A549 (cell line): ENCODE measurements around the gene GPR149. TPM values are rescaled to one million over a fixed set of nuclear protein-coding genes. Genes with fewer than 3 reads are reported as not detected.

Experiments
- ATAC-seq, 2 experiments: fragments of 200-7000 bp in 1 of 2; fragments of >200 bp in 1 of 2; cut with Nextera tagmentation in 1 of 2; cut with Tn5 transposase in 1 of 2; 3 replicates each; pipeline versions ENCODE4 v1.8.0 to v1.9.1; 2018 to 2020; ENCODE audit warnings: mild to moderate bottlenecking in 1 of 2, moderate library complexity in 1 of 2
- CTCF ChIA-PET: fragments of 300-600 bp; sonication (Branson Sonifier 250); formaldehyde crosslinking; extraction: SDS; loops from one replicate; lab custom pipeline; 2021; ENCODE audit warnings: antibody characterized with exemption, inconsistent platforms; lab: Yijun Ruan, JAX
- POLR2A ChIA-PET: fragments of 350-600 bp; formaldehyde crosslinking; extraction: SDS; loops from one replicate; lab custom pipeline; 2021; ENCODE audit warnings: antibody characterized with exemption, inconsistent platforms; lab: Yijun Ruan, JAX
- DNase-seq, 2 experiments: peaks; one replicate each; pipeline versions ENCODE4 v3.0.0 to v3.0.0-alpha.2; 2011 to 2016; ENCODE audit warnings: low read depth in 1 of 2, low spot score in 1 of 2
- FAIRE-seq: peaks from 2 replicates; lab custom pipeline; 2011; peaks lifted over from hg19 to GRCh38; lab: Jason Lieb, UNC
- H3K27ac ChIP-seq, 2 experiments: fragments of >200 bp; sonication (Bioruptor Twin); formaldehyde crosslinking; 3 replicates each; pipeline ENCODE4 v1.5.1; 2016 to 2017
- H3K4me1 ChIP-seq: fragments of >200 bp; sonication (Bioruptor Twin); formaldehyde crosslinking; 3 replicates; pipeline ENCODE4 v1.6.1; 2016
- H3K4me2 ChIP-seq: fragments of >200 bp; sonication (Bioruptor Twin); formaldehyde crosslinking; 3 replicates; pipeline ENCODE4 v1.6.1; 2016
- H3K4me3 ChIP-seq: fragments of >200 bp; sonication (Bioruptor Twin); formaldehyde crosslinking; 3 replicates; pipeline ENCODE4 v1.5.1; 2016
- H3K9me3 ChIP-seq: fragments of >200 bp; sonication (Bioruptor Twin); formaldehyde crosslinking; 3 replicates; pipeline ENCODE4 v1.6.1; 2016
- BHLHE40 ChIP-seq: IDR thresholded peaks from 2 replicates; pipeline ENCODE4 v1.6.1; 2012; ENCODE audit warnings: low read depth, low read length, inconsistent platforms
- CBX8 ChIP-seq: fragments of 200-600 bp; sonication (generic); IDR thresholded peaks from 2 replicates; pipeline ENCODE4 v1.6.1; 2016
- CEBPB ChIP-seq, 2 experiments: fragments of >200 bp in 1 of 2; sonication (Bioruptor Twin) in 1 of 2; formaldehyde crosslinking in 1 of 2; IDR thresholded peaks; 2 replicates each; pipeline ENCODE4 v1.6.1; 2012 to 2016
- CHD2 ChIP-seq: fragments of 150-350 bp; IDR thresholded peaks from 2 replicates; pipeline ENCODE4 v1.6.1; 2014; ENCODE audit warnings: low read length; ENCODE audit not compliant: partially characterized antibody
- ESRRA ChIP-seq: fragments of 150-350 bp; IDR thresholded peaks from 2 replicates; pipeline ENCODE4 v1.6.1; 2014; ENCODE audit warnings: mild to moderate bottlenecking, low read length, borderline replicate concordance
- FOSB ChIP-seq: fragments of 250-450 bp; sonication (Bioruptor Pico); IDR thresholded peaks from 2 replicates; pipeline ENCODE4 v1.5.0; 2020; ENCODE audit warnings: mild to moderate bottlenecking, moderate library complexity
- FOSL2 ChIP-seq, 2 experiments: fragments of 450-650 bp in 1 of 2; fragments of >200 bp in 1 of 2; sonication (Bioruptor Twin) in 1 of 2; formaldehyde crosslinking; IDR thresholded peaks; 2 replicates each; pipeline versions ENCODE4 v1.5.0 to v1.6.1; 2016 to 2020; ENCODE audit warnings: mild to moderate bottlenecking in 1 of 2, moderate library complexity in 1 of 2
- GATA3 ChIP-seq: IDR thresholded peaks from 2 replicates; pipeline ENCODE4 v1.6.1; 2012; ENCODE audit warnings: borderline replicate concordance
- HEYL ChIP-seq: fragments of 250-450 bp; sonication (Bioruptor Pico); IDR thresholded peaks from 2 replicates; pipeline ENCODE4 v1.8.0; 2021; ENCODE audit warnings: mild to moderate bottlenecking, moderate library complexity
- HOXB13 ChIP-seq: fragments of 250-450 bp; sonication (Bioruptor Pico); IDR thresholded peaks from 2 replicates; pipeline ENCODE4 v1.5.0; 2020; ENCODE audit warnings: low read depth, mild to moderate bottlenecking, moderate library complexity
- MAZ ChIP-seq: fragments of 150-350 bp; IDR thresholded peaks from 2 replicates; pipeline ENCODE4 v1.6.1; 2014; ENCODE audit warnings: antibody characterized with exemption, low read depth, low read length, borderline replicate concordance
- MYC ChIP-seq: IDR thresholded peaks from 2 replicates; pipeline ENCODE4 v1.6.1; 2012; ENCODE audit warnings: mild to moderate bottlenecking, inconsistent platforms, low read length, improper control_type of control experiment, borderline replicate concordance
- NFE2L2 ChIP-seq: fragments of 150-350 bp; conservative IDR thresholded peaks from 2 replicates; pipeline ENCODE4 v1.6.1; 2014; ENCODE audit warnings: low read length
- NPAS2 ChIP-seq: fragments of 250-450 bp; sonication (Bioruptor Pico); IDR thresholded peaks from 2 replicates; pipeline ENCODE4 v1.8.0; 2022; ENCODE audit warnings: mild to moderate bottlenecking, moderate library complexity, borderline replicate concordance
- POLR2A ChIP-seq: IDR thresholded peaks from 2 replicates; pipeline ENCODE4 v1.6.1; 2012; ENCODE audit warnings: mild to moderate bottlenecking, low read length
- RARB ChIP-seq: fragments of 250-450 bp; sonication (Bioruptor Pico); IDR thresholded peaks from 2 replicates; pipeline ENCODE4 v1.8.0; 2021; ENCODE audit warnings: mild to moderate bottlenecking, moderate library complexity
- RCOR1 ChIP-seq: fragments of 150-350 bp; IDR thresholded peaks from 2 replicates; pipeline ENCODE4 v1.6.1; 2014; ENCODE audit warnings: antibody characterized with exemption, low read length, low read depth
- RNF2 ChIP-seq: fragments of 200-600 bp; sonication (generic); IDR thresholded peaks from 2 replicates; pipeline ENCODE4 v1.6.1; 2016; ENCODE audit warnings: low read depth, mild to moderate bottlenecking, antibody characterized with exemption, moderate library complexity, borderline replicate concordance
- SMC3 ChIP-seq: fragments of >200 bp; sonication (Bioruptor Twin); formaldehyde crosslinking; IDR thresholded peaks from 3 replicates; pipeline ENCODE4 v1.6.1; 2018; ENCODE audit warnings: inconsistent platforms
- TP53 ChIP-seq: fragments of 250-450 bp; sonication (Bioruptor Pico); IDR thresholded peaks from 2 replicates; pipeline ENCODE4 v1.5.0; 2021; ENCODE audit warnings: mild to moderate bottlenecking, moderate library complexity
- ZFP36 ChIP-seq: fragments of 450-650 bp; IDR thresholded peaks from 2 replicates; pipeline ENCODE4 v1.6.1; 2014; ENCODE audit warnings: borderline replicate concordance; ENCODE audit not compliant: partially characterized antibody
- ZNF302 ChIP-seq: fragments of 250-450 bp; sonication (Bioruptor Pico); IDR thresholded peaks from 2 replicates; pipeline ENCODE4 v1.9.0; 2021; ENCODE audit warnings: inconsistent platforms, mild to moderate bottlenecking, moderate library complexity
- ZSCAN20 ChIP-seq: fragments of 250-450 bp; sonication (Bioruptor Pico); IDR thresholded peaks from 2 replicates; pipeline ENCODE4 v1.8.0; 2022; ENCODE audit warnings: mild to moderate bottlenecking, moderate library complexity
- WGBS: methylation state at CpG from one replicate; pipeline ENCODE4 v1.1.6; 2017; ENCODE audit errors: missing lambda C conversion rate; 5-methylcytosine and 5-hydroxymethylcytosine counted together
- polyA plus RNA-seq, 4 experiments: library from polyadenylated mRNA; depleted of rRNA in 3 of 4; stranded (reverse); fragments of >200 nt; fragmentation: RNase III in 1 of 4; extraction: RNeasy Plus Mini Kit Qiagen cat#74134 plus additional on column Dnase treatment in 1 of 4; gene quantifications; 2 replicates in 3 of 4; 3 replicates in 1 of 4; pipeline ENCODE4 v1.2.3, GENCODE V29; 2011 to 2017
- TF ChIP-seq, protein P1 (sequence below): fragments of 450-650 bp; IDR thresholded peaks from 2 replicates; pipeline ENCODE4 v1.6.1; 2014; ENCODE audit warnings: antibody characterized with exemption
- TF ChIP-seq, protein P2 (sequence below): IDR thresholded peaks from 2 replicates; pipeline ENCODE4 v1.6.1; 2012
- TF ChIP-seq, protein P3 (sequence below): IDR thresholded peaks from 2 replicates; pipeline ENCODE4 v1.6.1; 2012
- TF ChIP-seq, protein P4 (sequence below): fragments of 150-350 bp; IDR thresholded peaks from 2 replicates; pipeline ENCODE4 v1.6.1; 2014; ENCODE audit warnings: low read depth, mild to moderate bottlenecking, low read length
- TF ChIP-seq, protein P5 (sequence below): fragments of >200 bp; sonication (Bioruptor Twin); formaldehyde crosslinking; IDR thresholded peaks from 2 replicates; pipeline ENCODE4 v1.6.1; 2016
- TF ChIP-seq, protein P6 (sequence below): fragments of >200 bp; sonication (Bioruptor Twin); formaldehyde crosslinking; IDR thresholded peaks from 3 replicates; pipeline ENCODE4 v1.5.1; 2016

GPR149 gene
- polyA plus RNA-seq, 2 of the 4 experiments (the other 2 are of a cell fraction), result not detected

DNA sequence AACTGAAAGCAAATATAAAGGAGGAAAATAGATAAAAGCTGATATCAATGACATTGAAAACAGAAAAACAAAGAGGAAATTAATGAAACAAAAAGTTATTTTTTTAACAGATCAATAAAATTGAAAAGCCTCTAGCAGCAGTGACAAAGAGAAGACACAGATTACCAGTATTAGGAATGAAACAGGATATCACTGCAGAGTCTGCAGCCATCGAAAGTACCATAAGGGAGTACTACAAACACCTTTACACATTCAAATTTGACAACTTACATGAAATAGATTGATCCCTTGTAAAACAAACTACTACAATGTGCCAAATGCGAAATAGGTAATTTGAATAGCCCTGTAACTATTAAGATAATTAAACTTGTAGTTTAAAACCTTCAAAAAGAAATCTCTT, 80.8 kb downstream of the GPR149 start:
- Histone ChIP-seq H3K9me3 (no peaks in the 10 kb centered on the region), H3K27ac (no peak overlapping the region), H3K4me2 (no peak overlapping the region), H3K4me3 (no peak overlapping the region), H3K4me1 (no peaks in the 10 kb centered on the region)
- DNase-seq (no peak), FAIRE-seq (no peak), ATAC-seq (no peak)
- ChIA-PET CTCF (no interaction called here), POLR2A (no interaction called here)
- TF ChIP-seq RARB (CRISPR knock-in tag) (no peak), RCOR1 (no peak), GATA3 (no peak), HOXB13 (CRISPR knock-in tag) (no peak), MYC (no peak), FOSL2 (IDR thresholded peaks at IDR 0.05) (no peak), FOSL2 (CRISPR knock-in tag; IDR thresholded peaks at IDR 0.05) (no peak), ZSCAN20 (no peak), NFE2L2 (no peak), NPAS2 (CRISPR knock-in tag) (no peak), ESRRA (no peak)
- TF ChIP-seq, protein P1, sequence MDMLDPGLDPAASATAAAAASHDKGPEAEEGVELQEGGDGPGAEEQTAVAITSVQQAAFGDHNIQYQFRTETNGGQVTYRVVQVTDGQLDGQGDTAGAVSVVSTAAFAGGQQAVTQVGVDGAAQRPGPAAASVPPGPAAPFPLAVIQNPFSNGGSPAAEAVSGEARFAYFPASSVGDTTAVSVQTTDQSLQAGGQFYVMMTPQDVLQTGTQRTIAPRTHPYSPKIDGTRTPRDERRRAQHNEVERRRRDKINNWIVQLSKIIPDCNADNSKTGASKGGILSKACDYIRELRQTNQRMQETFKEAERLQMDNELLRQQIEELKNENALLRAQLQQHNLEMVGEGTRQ, result no peak
- TF ChIP-seq, protein P2, sequence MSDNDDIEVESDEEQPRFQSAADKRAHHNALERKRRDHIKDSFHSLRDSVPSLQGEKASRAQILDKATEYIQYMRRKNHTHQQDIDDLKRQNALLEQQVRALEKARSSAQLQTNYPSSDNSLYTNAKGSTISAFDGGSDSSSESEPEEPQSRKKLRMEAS, result no peak
- TF ChIP-seq, protein P3, sequence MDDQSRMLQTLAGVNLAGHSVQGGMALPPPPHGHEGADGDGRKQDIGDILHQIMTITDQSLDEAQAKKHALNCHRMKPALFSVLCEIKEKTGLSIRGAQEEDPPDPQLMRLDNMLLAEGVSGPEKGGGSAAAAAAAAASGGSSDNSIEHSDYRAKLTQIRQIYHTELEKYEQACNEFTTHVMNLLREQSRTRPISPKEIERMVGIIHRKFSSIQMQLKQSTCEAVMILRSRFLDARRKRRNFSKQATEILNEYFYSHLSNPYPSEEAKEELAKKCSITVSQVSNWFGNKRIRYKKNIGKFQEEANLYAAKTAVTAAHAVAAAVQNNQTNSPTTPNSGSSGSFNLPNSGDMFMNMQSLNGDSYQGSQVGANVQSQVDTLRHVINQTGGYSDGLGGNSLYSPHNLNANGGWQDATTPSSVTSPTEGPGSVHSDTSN, result no peak
- WGBS, result 0% methylated on average over 2 of the region's 2 CpGs

DNA sequence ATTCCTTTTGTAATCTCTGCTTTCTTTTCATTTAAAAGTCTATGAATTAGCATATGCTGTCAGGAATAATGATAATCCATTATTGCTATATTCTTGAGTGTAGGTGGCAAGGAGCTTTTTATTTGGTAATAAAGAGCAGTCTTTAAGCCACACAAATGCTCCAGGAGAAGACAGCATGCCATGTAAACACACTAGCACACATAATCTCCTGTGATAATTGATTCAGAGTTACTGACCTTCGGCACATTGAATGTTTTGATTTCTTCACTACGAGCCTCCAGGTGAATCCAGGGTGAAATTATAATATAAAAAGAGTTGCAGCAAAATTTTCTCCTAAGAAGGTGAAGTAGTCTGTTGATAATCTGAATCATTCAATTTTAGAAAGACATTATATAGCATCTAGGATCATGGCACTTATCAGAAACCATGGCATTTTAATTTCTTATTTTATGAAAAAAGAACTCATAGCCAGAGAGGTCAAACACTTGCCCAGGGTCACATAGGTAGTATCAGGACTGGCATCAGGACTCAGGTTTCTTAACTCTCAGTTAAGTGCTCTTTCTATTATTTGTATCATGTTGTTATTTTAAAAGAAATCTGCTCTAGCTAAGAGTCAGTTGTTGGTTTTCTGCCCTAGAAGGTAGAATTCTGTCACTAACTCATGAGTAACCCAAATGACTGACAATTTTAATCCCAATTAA, 84.4 kb downstream of the GPR149 start:
- Histone ChIP-seq H3K4me2 (no peak overlapping the region), H3K27ac (no peak overlapping the region), H3K4me3 (no peak overlapping the region), H3K4me1 (no peaks in the 10 kb centered on the region), H3K9me3 (no peaks in the 10 kb centered on the region)
- no peak for ATAC-seq
- no peak for FAIRE-seq
- TF ChIP-seq, protein P4, sequence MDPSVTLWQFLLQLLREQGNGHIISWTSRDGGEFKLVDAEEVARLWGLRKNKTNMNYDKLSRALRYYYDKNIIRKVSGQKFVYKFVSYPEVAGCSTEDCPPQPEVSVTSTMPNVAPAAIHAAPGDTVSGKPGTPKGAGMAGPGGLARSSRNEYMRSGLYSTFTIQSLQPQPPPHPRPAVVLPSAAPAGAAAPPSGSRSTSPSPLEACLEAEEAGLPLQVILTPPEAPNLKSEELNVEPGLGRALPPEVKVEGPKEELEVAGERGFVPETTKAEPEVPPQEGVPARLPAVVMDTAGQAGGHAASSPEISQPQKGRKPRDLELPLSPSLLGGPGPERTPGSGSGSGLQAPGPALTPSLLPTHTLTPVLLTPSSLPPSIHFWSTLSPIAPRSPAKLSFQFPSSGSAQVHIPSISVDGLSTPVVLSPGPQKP, result no peak
- TF ChIP-seq FOSL2 (IDR thresholded peaks at IDR 0.05) (no peak), FOSL2 (CRISPR knock-in tag; IDR thresholded peaks at IDR 0.05) (no peak), FOSB (CRISPR knock-in tag) (no peak), MAZ (no peak), HEYL (no peak), CHD2 (no peak), RNF2 (no peak), BHLHE40 (no peak), MYC (no peak)
- no peak for DNase-seq
- POLR2A ChIA-PET, result no interaction called here
- WGBS, result 14% methylated on average over 2 of the region's 2 CpGs
- CTCF ChIA-PET, result no interaction called here

DNA sequence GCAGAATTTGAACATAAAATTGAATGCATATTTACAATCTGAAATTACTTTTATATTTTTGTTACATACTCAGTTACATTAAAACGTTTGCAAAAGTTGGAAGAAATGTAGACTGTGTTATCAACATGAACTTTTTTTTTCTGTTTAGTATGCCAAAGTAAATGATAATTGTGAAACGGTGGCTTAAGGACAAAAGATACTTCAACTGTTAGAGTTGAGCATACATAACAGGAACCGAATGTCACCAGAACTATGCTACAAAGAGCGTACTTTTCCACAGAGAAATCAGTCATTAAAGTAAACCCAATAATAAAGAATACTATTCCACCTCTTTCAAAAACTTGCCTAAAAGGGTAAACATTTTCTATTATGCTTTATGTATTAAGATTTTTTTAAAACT, 91.4 kb downstream of the GPR149 start:
- H3K4me1 ChIP-seq, result no peaks in the 10 kb centered on the region
- DNase-seq (no peak), ATAC-seq (no peak), FAIRE-seq (no peak)
- WGBS, result 31% methylated on average over 4 of the region's 4 CpGs
- POLR2A ChIA-PET, result no interaction called here
- H3K9me3 ChIP-seq, result no peaks in the 10 kb centered on the region
- no peak overlapping the region for H3K4me2 ChIP-seq
- H3K27ac ChIP-seq, result no peak overlapping the region
- H3K4me3 ChIP-seq, result no peak overlapping the region
- CTCF ChIA-PET, result no interaction called here
- TF ChIP-seq, protein P5, sequence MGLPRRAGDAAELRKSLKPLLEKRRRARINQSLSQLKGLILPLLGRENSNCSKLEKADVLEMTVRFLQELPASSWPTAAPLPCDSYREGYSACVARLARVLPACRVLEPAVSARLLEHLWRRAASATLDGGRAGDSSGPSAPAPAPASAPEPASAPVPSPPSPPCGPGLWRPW, result no peak
- TF ChIP-seq POLR2A (no peak), CBX8 (no peak), MAZ (no peak), MYC (no peak), TP53 (CRISPR knock-in tag) (no peak), ZFP36 (no peak), ZNF302 (no peak), ZSCAN20 (no peak), SMC3 (no peak), CEBPB (IDR thresholded peaks at IDR 0.05) (no peak)
- TF ChIP-seq, protein P6, sequence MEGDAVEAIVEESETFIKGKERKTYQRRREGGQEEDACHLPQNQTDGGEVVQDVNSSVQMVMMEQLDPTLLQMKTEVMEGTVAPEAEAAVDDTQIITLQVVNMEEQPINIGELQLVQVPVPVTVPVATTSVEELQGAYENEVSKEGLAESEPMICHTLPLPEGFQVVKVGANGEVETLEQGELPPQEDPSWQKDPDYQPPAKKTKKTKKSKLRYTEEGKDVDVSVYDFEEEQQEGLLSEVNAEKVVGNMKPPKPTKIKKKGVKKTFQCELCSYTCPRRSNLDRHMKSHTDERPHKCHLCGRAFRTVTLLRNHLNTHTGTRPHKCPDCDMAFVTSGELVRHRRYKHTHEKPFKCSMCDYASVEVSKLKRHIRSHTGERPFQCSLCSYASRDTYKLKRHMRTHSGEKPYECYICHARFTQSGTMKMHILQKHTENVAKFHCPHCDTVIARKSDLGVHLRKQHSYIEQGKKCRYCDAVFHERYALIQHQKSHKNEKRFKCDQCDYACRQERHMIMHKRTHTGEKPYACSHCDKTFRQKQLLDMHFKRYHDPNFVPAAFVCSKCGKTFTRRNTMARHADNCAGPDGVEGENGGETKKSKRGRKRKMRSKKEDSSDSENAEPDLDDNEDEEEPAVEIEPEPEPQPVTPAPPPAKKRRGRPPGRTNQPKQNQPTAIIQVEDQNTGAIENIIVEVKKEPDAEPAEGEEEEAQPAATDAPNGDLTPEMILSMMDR, result no peak
